HG02678 (cell line): Measurements from ENCODE around the gene TMPRSS11A.
A peak's percentile ranks its signal among the peaks of the same experiment; 100 is the strongest.

ENCODE experiments used
- ATAC-seq: cut with Tn5 transposase; IDR thresholded peaks from one replicate; pipeline ENCODE4 v1.9.1; 2021; ENCODE audit warnings: mild to moderate bottlenecking, moderate library complexity; ENCODE audit not compliant: unreplicated experiment

The TMPRSS11A gene

GRCh38 chr4:67874986-67875385, 88.3 kb downstream of the TMPRSS11A start:
- no peak for ATAC-seq

GRCh38 chr4:67873116-67873515, 90.2 kb downstream of the TMPRSS11A start:
- no peak for ATAC-seq

- ATAC-seq: peak; percentile 82
Measured at GRCh38 chr4:67871867-67872266, 91.4 kb downstream of the TMPRSS11A start.

GRCh38 chr4:67869580-67870190, 93.6 kb downstream of the TMPRSS11A start:
- no peak for ATAC-seq

GRCh38 chr4:67861513-67861912, 101.8 kb downstream of the TMPRSS11A start:
- ATAC-seq: no peak
